K562 (cell line): ENCODE results near the gene CACNA1S. TPM values are rescaled to one million over a fixed set of nuclear protein-coding genes. Genes with fewer than 3 reads are reported as not detected.

Source experiments
- GABPB1 ChIP-seq: sonication (generic); formaldehyde crosslinking; IDR thresholded peaks from 2 replicates; pipeline ENCODE4 v1.8.0; 2022; ENCODE audit warnings: mild to moderate bottlenecking, missing genetic modification reagents
- GATA2 ChIP-seq: sonication (generic); formaldehyde crosslinking; IDR thresholded peaks from 2 replicates; pipeline ENCODE4 v1.4.0; 2020; ENCODE audit warnings: mild to moderate bottlenecking, missing genetic modification reagents
- HNRNPL ChIP-seq: fragments of 200-400 bp; formaldehyde crosslinking; IDR thresholded peaks from 2 replicates; pipeline ENCODE4 v1.6.1; 2017; ENCODE audit warnings: low read depth, mild to moderate bottlenecking, low read length
- KDM5B ChIP-seq: fragments of 200-600 bp; sonication (generic); IDR thresholded peaks from 2 replicates; pipeline ENCODE4 v1.6.1; 2012; ENCODE audit warnings: low read depth, mild to moderate bottlenecking, moderate library complexity, low read length, control low read depth, inconsistent platforms; ENCODE audit not compliant: insufficient replicate concordance
- MAFG ChIP-seq: fragments of 450-650 bp; conservative IDR thresholded peaks from 2 replicates; pipeline ENCODE4 v1.6.1; 2016; ENCODE audit warnings: missing genetic modification characterization, missing compliant biosample characterization
- MLLT1 ChIP-seq, 2 experiments: fragments of 450-650 bp; IDR thresholded peaks; 2 replicates each; pipeline ENCODE4 v1.6.1; 2016
- MTA1 ChIP-seq: fragments of 450-650 bp; IDR thresholded peaks from 2 replicates; pipeline ENCODE4 v1.6.1; 2017; ENCODE audit warnings: borderline replicate concordance
- NEUROD1 ChIP-seq: fragments of 150-350 bp; IDR thresholded peaks from 2 replicates; pipeline ENCODE4 v1.6.1; 2014; ENCODE audit warnings: borderline replicate concordance, low read length, low read depth; ENCODE audit not compliant: partially characterized antibody
- NR2C2 ChIP-seq, 2 experiments: fragments of 200-800 bp in 1 of 2; sonication (Bioruptor generic) in 1 of 2; sonication (generic) in 1 of 2; formaldehyde crosslinking in 1 of 2; IDR thresholded peaks; 2 replicates each; pipeline versions ENCODE4 v1.6.1 to v1.8.0; 2016 to 2022; ENCODE audit warnings: mild to moderate bottlenecking in 1 of 2, missing compliant biosample characterization in 1 of 2, missing genetic modification characterization in 1 of 2, missing genetic modification reagents in 1 of 2
- PPARD ChIP-seq: fragments of 250-450 bp; sonication (Bioruptor Pico); IDR thresholded peaks from 2 replicates; pipeline ENCODE4 v1.8.0; 2022; ENCODE audit warnings: inconsistent platforms, mild to moderate bottlenecking, moderate library complexity
- SRSF3 ChIP-seq: fragments of 200-400 bp; formaldehyde crosslinking; IDR thresholded peaks from 2 replicates; pipeline ENCODE4 v1.6.1; 2016; ENCODE audit warnings: mild to moderate bottlenecking, low read length, moderate library complexity; ENCODE audit not compliant: insufficient read depth
- TAL1 ChIP-seq: fragments of 450-650 bp; IDR thresholded peaks from 2 replicates; pipeline ENCODE4 v1.6.1; 2016; ENCODE audit warnings: mild to moderate bottlenecking
- ZBTB34 ChIP-seq: fragments of 250-450 bp; sonication (Bioruptor Pico); IDR thresholded peaks from 2 replicates; pipeline ENCODE4 v1.8.0; 2021; ENCODE audit warnings: mild to moderate bottlenecking, moderate library complexity
- ZBTB40 ChIP-seq, 2 experiments: fragments of 450-650 bp in 1 of 2; sonication (generic) in 1 of 2; formaldehyde crosslinking in 1 of 2; IDR thresholded peaks; 2 replicates each; pipeline versions ENCODE4 v1.7.1 to v1.9.0; 2016 to 2022; ENCODE audit warnings: inconsistent platforms in 1 of 2, mild to moderate bottlenecking in 1 of 2, missing genetic modification reagents in 1 of 2
- ZNF124 ChIP-seq: sonication (generic); formaldehyde crosslinking; IDR thresholded peaks from 2 replicates; pipeline ENCODE4 v1.8.1; 2022; ENCODE audit warnings: missing genetic modification reagents
- ZNF232 ChIP-seq: sonication (generic); formaldehyde crosslinking; IDR thresholded peaks from 2 replicates; pipeline ENCODE4 v1.8.0; 2022; ENCODE audit warnings: mild to moderate bottlenecking, missing genetic modification reagents
- polyA plus RNA-seq, 8 experiments: library from polyadenylated mRNA; depleted of rRNA in 4 of 8; stranded (reverse) in 5 of 8; unstranded in 3 of 8; fragments of >200 nt; fragmentation: Nextera tagmentation in 2 of 8; fragmentation: Illumina TruSeq in 1 of 8; extraction: Ambion mirVana in 2 of 8; extraction: Trizol in 1 of 8; gene quantifications; 2 replicates each; pipeline versions ENCODE4 v1.2.1 to v1.2.3, GENCODE V29; 2011 to 2014; ENCODE audit warnings: inconsistent platforms in 1 of 8, missing spikeins in 1 of 8
- total RNA-seq, 7 experiments: library from RNA; depleted of rRNA in 6 of 7; stranded (reverse); fragments of >200 nt in 6 of 7; fragmentation: Illumina TruSeq in 2 of 7; extraction: Trizol in 2 of 7; gene quantifications; 2 replicates each; pipeline versions ENCODE4 v1.2.1 to v1.2.3, GENCODE V29; 2011 to 2021; ENCODE audit warnings: low replicate concordance in 1 of 7

The CACNA1S gene
- total and polyA plus RNA-seq, 9 of the 15 experiments (the other 6 are each of a cell fraction or from before 2014, with no cell fraction given) = not detected

DNA sequence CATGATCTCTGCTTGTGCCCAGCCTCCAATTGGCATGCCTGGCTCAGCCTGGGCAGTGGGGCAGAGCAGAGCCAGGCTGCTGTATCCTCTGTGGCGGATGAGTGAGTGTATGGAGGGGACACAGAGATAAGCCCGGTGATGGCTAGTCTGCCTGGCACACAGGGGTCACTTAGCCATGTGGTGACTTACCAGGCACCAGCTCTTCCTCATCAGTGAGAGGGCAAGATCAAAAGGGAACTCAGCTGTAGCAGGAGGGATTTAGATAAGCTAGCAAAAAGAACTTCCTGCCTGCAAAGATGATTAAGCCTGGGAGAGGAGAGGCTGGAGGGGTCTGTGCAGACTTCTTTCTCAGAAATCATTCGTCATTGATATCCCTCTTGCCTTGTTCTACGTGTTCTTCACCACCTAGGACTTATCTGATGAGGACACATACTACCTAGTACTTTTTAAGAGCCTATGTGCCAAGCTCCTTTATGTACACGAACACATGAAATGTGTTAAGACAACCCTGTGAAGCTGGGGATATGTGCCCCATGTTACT is 96.6 kb downstream of the CACNA1S start (continued):
- 0 out of 2 replicates have a peak, but pooled peaks have one; percentile 40 for TF ChIP-seq MTA1
- peak; percentile 65 for TF ChIP-seq GATA2 (CRISPR knock-in tag)
- TF ChIP-seq MLLT1 (IDR thresholded peaks at IDR 0.05) = no peak
- TF ChIP-seq SRSF3 = no peak
- no peak for TF ChIP-seq PPARD (CRISPR knock-in tag)
- no peak for TF ChIP-seq ZNF124 (CRISPR knock-in tag)
- no peak for TF ChIP-seq ZBTB34 (CRISPR knock-in tag)
- TF ChIP-seq HNRNPL = peak; percentile 33; the same call in 1 of the 2 replicates
- no peak for TF ChIP-seq ZNF232 (CRISPR knock-in tag)
- no peak for TF ChIP-seq NEUROD1
- peak; percentile 62 for TF ChIP-seq TAL1
- no peak for TF ChIP-seq MAFG
- no peak for TF ChIP-seq GABPB1
- TF ChIP-seq KDM5B = no peak
- no peak for TF ChIP-seq NR2C2 (CRISPR knock-in tag; IDR thresholded peaks at IDR 0.05)
- TF ChIP-seq NR2C2 (tag; IDR thresholded peaks at IDR 0.05) = no peak
- TF ChIP-seq ZBTB40 (IDR thresholded peaks at IDR 0.05) = no peak
- TF ChIP-seq ZBTB40 (CRISPR knock-in tag; IDR thresholded peaks at IDR 0.05) = no peak
